NCI-H2171 (cell line): ENCODE measurements around the gene LSS.

Experiments used
- DNase-seq: peaks from one replicate; lab custom pipeline; 2025; lab: John Stamatoyannopoulos, UW

LSS gene

GRCh38 chr21:46152927-46153246, 75.7 kb downstream of the LSS start:
- no peak for DNase-seq

- DNase-seq = no peak
Observed at GRCh38 chr21:46151989-46152926, 76.3 kb downstream of the LSS start.

- no peak for DNase-seq
Observed at GRCh38 chr21:46151261-46151988, 77.1 kb downstream of the LSS start.

GRCh38 chr21:46150491-46151121, 78.0 kb downstream of the LSS start:
- no peak for DNase-seq

- no peak for DNase-seq
Observed at GRCh38 chr21:46150073-46150472, 78.5 kb downstream of the LSS start.

GRCh38 chr21:46149205-46149901, 79.2 kb downstream of the LSS start:
- no peak for DNase-seq

GRCh38 chr21:46148106-46148505, 80.5 kb downstream of the LSS start:
- no peak for DNase-seq

- DNase-seq = peak; percentile 18
Observed at GRCh38 chr21:46147429-46147828, 81.1 kb downstream of the LSS start.

GRCh38 chr21:46146856-46147255, 81.7 kb downstream of the LSS start:
- DNase-seq = no peak

- DNase-seq = no peak
Observed at GRCh38 chr21:46145840-46146691, 82.5 kb downstream of the LSS start.

- no peak for DNase-seq
Observed at GRCh38 chr21:46145159-46145839, 83.3 kb downstream of the LSS start.

GRCh38 chr21:46144464-46145070, 84.0 kb downstream of the LSS start:
- peak; percentile 76 for DNase-seq

GRCh38 chr21:46142582-46143473, 85.7 kb downstream of the LSS start:
- DNase-seq = no peak

GRCh38 chr21:46141767-46142581, 86.6 kb downstream of the LSS start:
- no peak for DNase-seq

- peak; percentile 47 for DNase-seq
Observed at GRCh38 chr21:46140352-46141003, 88.1 kb downstream of the LSS start.

GRCh38 chr21:46139686-46140085, 88.9 kb downstream of the LSS start:
- no peak for DNase-seq

- no peak for DNase-seq
Observed at GRCh38 chr21:46138383-46138970, 90.1 kb downstream of the LSS start.
